Body of pancreas (tissue), 4 donors: ENCODE measurements around the gene DNAH3. TPM values are rescaled to one million over a fixed set of nuclear protein-coding genes. Genes with fewer than 3 reads are reported as not detected.

Experiments used
- ATAC-seq: fragments of 150-250 bp; one replicate; pipeline ENCODE4 v1.9.1; 2016
- DNase-seq, 4 donors: peaks; one replicate each; pipeline ENCODE4 v3.0.0-alpha.2; 2019
- H3K27ac ChIP-seq, 4 donors: fragments of 200-600 bp; sonication (generic); 1 replicate in 3 of 4; 2 replicates in 1 of 4; pipeline versions ENCODE4 v1.5.1 to v1.6.1; 2016 to 2019; ENCODE audit warnings: mild to moderate bottlenecking in 1 of 4, mixed read lengths in 1 of 4, moderate library complexity in 1 of 4
- H3K27me3 ChIP-seq, 2 donors: fragments of 200-600 bp; sonication (generic); one replicate each; pipeline ENCODE4 v1.6.0; 2016; ENCODE audit warnings: mild to moderate bottlenecking in 1 of 2
- H3K36me3 ChIP-seq, 2 donors: fragments of 200-600 bp; sonication (generic); replicated peaks in 1 of 2; 2 replicates each; pipeline ENCODE4 v1.5.1; 2016; ENCODE audit warnings: low read depth in 2 of 2; ENCODE audit not compliant: insufficient read depth in 1 of 2
- H3K4me1 ChIP-seq: fragments of 200-600 bp; sonication (generic); one replicate; pipeline ENCODE4 v1.6.0; 2016
- H3K4me3 ChIP-seq, 2 donors: fragments of 200-600 bp; sonication (generic); 1 replicate in 1 of 2; 2 replicates in 1 of 2; pipeline ENCODE4 v1.5.1; 2016 to 2019
- H3K9me3 ChIP-seq, 3 donors: fragments of 200-600 bp; sonication (generic); 1 replicate in 2 of 3; 2 replicates in 1 of 3; pipeline ENCODE4 v1.5.1; 2016
- POLR2A ChIP-seq, 3 donors: fragments of 450-650 bp; IDR thresholded peaks; one replicate each; pipeline ENCODE4 v1.6.1; 2016; ENCODE audit warnings: antibody characterized with exemption in 3 of 3, mild to moderate bottlenecking in 2 of 3
- WGBS, 2 donors: methylation state at CpG; one replicate each; pipeline ENCODE4 v1.1.5; 2017; 5-methylcytosine and 5-hydroxymethylcytosine counted together
- intact Hi-C: fragments of 100-400 bp; cut with DNase I; formaldehyde crosslinking; loops from one replicate; pipeline ENCODE4 v1.15.1; 2023
- total RNA-seq, 2 donors: library from RNA; depleted of rRNA; stranded (reverse); fragments of >200 nt; gene quantifications; one replicate each; pipeline ENCODE4 v1.1.0, GENCODE V29; 2016
- TF ChIP-seq, protein P1 (sequence below), 7 experiments: fragments of 450-650 bp in 4 of 7; fragments of 200-600 bp in 3 of 7; sonication (generic) in 3 of 7; IDR thresholded peaks; one replicate each; pipeline ENCODE4 v1.5.1; 2016 to 2019; ENCODE audit warnings: antibody characterized with exemption in 7 of 7

The DNAH3 gene
- total RNA-seq, 2 donors from 2014 or later = not detected

DNA sequence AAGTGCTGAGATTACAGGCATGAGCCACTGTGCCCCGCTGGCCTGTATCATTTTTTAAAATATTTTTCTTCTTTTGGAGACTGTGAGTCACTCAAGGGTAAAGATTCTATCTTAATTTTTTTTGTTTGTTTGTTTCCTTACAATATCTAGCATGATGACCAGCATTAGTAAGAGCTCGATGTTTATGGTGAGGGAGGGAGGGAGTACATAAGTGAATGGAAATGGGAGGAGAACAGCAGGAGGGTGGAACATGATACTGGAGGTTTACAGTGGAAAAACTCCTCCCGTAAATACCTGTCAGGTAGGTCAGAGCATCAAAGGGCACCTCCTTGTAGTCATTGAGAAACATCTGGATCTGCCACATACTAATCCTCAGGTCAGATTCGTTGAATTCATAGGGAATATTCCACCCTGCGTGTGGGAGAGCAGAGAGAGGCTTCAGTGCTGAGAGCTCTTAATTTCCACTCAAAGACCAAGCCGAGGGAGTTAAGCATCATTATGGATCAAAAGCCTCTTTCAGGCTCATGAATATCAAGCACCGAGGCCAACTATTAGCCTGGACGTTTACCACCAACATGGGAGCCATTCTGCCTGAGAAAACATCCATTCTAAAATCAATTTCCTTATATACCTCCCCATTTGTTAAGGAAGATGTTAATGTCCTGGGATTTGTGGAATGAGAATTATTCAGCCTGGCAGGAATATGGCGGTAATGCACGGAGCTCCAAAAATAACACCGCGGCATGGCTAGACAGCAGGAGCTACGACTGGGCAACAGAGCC, 198.3 kb downstream of the DNAH3 start:
- WGBS, 2 donors = 72% methylated on average over 13 of the region's 13 CpGs
- Histone ChIP-seq H3K36me3 (no peaks in the 10 kb centered on the region), H3K27ac (no peak overlapping the region), H3K4me1 (no peaks in the 10 kb centered on the region), H3K9me3 (no peaks in the 10 kb centered on the region), H3K4me3 (no peak overlapping the region), H3K27me3 (no peaks in the 10 kb centered on the region)
- TF ChIP-seq, protein P1, sequence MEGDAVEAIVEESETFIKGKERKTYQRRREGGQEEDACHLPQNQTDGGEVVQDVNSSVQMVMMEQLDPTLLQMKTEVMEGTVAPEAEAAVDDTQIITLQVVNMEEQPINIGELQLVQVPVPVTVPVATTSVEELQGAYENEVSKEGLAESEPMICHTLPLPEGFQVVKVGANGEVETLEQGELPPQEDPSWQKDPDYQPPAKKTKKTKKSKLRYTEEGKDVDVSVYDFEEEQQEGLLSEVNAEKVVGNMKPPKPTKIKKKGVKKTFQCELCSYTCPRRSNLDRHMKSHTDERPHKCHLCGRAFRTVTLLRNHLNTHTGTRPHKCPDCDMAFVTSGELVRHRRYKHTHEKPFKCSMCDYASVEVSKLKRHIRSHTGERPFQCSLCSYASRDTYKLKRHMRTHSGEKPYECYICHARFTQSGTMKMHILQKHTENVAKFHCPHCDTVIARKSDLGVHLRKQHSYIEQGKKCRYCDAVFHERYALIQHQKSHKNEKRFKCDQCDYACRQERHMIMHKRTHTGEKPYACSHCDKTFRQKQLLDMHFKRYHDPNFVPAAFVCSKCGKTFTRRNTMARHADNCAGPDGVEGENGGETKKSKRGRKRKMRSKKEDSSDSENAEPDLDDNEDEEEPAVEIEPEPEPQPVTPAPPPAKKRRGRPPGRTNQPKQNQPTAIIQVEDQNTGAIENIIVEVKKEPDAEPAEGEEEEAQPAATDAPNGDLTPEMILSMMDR (IDR thresholded peaks at IDR 0.05) = no peak
- TF ChIP-seq POLR2A (IDR thresholded peaks at IDR 0.05) = no peak
- ATAC-seq = no peak
- intact Hi-C loops = no loop called here
- DNase-seq = no peak

DNA sequence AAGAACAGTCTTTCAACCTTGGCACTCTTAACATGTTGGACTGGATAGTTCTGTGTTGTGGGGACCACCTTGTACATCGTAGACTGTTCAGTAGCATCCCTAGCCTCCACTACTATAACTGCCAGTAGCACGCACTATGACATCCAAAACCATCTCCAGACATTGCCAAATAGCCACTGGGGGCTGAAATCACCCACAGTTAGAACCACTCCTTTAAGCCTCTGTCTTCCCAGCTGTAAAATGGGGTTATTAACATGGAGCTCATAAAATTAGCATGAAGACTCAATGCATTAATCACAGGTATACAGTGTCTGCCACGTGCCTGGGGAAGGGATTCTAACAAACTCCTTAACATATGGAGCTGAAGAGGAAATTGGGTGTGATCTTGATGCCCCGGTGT, 200.4 kb downstream of the DNAH3 start:
- DNase-seq (no peak), ATAC-seq (no peak)
- Histone ChIP-seq H3K36me3 (no peaks in the 10 kb centered on the region), H3K27me3 (no peaks in the 10 kb centered on the region), H3K27ac (no peak overlapping the region), H3K9me3 (no peaks in the 10 kb centered on the region), H3K4me3 (no peak overlapping the region), H3K4me1 (no peaks in the 10 kb centered on the region)
- TF ChIP-seq POLR2A (IDR thresholded peaks at IDR 0.05) = no peak
- TF ChIP-seq, protein P1 (IDR thresholded peaks at IDR 0.05) = no peak
- whole genome bisulfite sequencing, 2 donors = 85 to 96% methylated on average over 3 to 4 of the region's 4 CpGs
- intact Hi-C loops = no loop called here

DNA sequence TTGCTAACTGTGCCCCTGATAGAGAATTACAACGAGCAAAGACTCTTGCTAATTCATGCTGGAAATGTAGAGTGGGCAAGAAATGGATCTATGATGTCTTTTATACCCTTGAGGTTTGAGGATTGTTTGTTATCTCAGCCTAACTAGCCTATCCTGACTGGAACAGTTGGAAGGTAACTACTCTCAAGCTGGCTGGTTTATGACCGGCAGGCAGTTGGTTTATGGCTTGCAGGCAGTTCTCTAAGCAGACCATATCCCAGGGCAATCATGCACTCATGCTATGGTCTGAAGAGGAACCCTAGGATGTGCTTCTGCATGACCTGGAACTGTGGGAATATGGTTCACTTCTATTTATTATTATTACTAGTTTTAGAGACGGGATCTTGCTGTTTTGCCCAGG, 201.0 kb downstream of the DNAH3 start:
- DNase-seq (no peak), ATAC-seq (no peak)
- Histone ChIP-seq H3K27ac (no peak overlapping the region), H3K36me3 (no peaks in the 10 kb centered on the region), H3K4me1 (no peaks in the 10 kb centered on the region), H3K27me3 (no peaks in the 10 kb centered on the region), H3K9me3 (no peaks in the 10 kb centered on the region), H3K4me3 (no peak overlapping the region)
- TF ChIP-seq, protein P1 (IDR thresholded peaks at IDR 0.05) = no peak
- TF ChIP-seq POLR2A (IDR thresholded peaks at IDR 0.05) = no peak
- WGBS, 2 donors = 59 to 73% methylated on average over 2 to 3 of the region's 3 CpGs
- intact Hi-C loops = no loop called here

DNA sequence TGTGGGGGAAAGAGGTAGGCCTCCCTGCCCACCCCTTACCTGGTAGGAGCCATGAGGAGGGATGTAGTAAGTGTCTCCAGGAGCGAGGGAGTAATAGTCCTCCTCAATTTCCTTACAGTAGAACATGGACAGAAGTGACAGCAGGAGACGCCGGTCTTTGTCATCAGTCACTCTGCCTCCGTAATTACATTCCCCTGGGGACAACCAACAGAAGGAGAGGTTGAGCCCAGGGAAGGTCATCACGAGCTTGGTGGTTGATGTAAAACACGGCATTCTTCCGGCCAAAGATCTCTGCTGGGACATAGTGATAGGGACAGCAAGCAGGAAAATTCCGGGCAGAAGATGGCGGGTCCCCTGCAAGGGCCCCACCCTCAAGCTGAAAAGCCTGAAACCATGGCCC, 202.2 kb downstream of the DNAH3 start:
- no peaks in the 10 kb centered on the region for H3K36me3 ChIP-seq
- no peak for TF ChIP-seq POLR2A (IDR thresholded peaks at IDR 0.05)
- TF ChIP-seq, protein P1 (IDR thresholded peaks at IDR 0.05) = no peak
- no peak overlapping the region for H3K27ac ChIP-seq
- no peaks in the 10 kb centered on the region for H3K4me1 ChIP-seq
- H3K4me3 ChIP-seq = no peak overlapping the region
- H3K27me3 ChIP-seq = no peaks in the 10 kb centered on the region
- no peaks in the 10 kb centered on the region for H3K9me3 ChIP-seq
- intact Hi-C loops = no loop called here
- ATAC-seq (no peak), DNase-seq (no peak)
- WGBS, 2 donors = 82 to 83% methylated on average over 9 of the region's 9 CpGs
